HUES48 (cell line): ENCODE measurements around the gene CD300H.

ENCODE experiments used
- H3K27ac ChIP-seq: one replicate; pipeline ENCODE4 v1.7.0; 2013; ENCODE audit warnings: low read depth, low read length, inconsistent platforms
- H3K27me3 ChIP-seq: 2 replicates; pipeline ENCODE4 v1.6.1; 2013; ENCODE audit warnings: mild to moderate bottlenecking, low read length; ENCODE audit not compliant: control insufficient read depth, insufficient read depth
- H3K36me3 ChIP-seq: 2 replicates; pipeline ENCODE4 v1.6.1; 2013; ENCODE audit warnings: low read length; ENCODE audit not compliant: control insufficient read depth, insufficient read depth
- H3K4me1 ChIP-seq: 2 replicates; pipeline ENCODE4 v1.6.1; 2013; ENCODE audit warnings: mild to moderate bottlenecking, low read length; ENCODE audit not compliant: control insufficient read depth, insufficient read depth
- H3K4me3 ChIP-seq: 2 replicates; pipeline ENCODE4 v1.5.1; 2013; ENCODE audit warnings: mild to moderate bottlenecking, low read depth, low read length
- H3K9ac ChIP-seq: 2 replicates; pipeline ENCODE4 v1.6.1; 2013; ENCODE audit warnings: mild to moderate bottlenecking, low read depth, low read length, moderate library complexity
- H3K9me3 ChIP-seq: 2 replicates; pipeline ENCODE4 v1.6.1; 2013; ENCODE audit warnings: low read length; ENCODE audit not compliant: control insufficient read depth, insufficient read depth

CD300H gene

GRCh38 chr17:74549343-74549742 is 18.0 kb downstream of the CD300H start:
- H3K36me3 ChIP-seq, result no peaks in the 10 kb centered on the region
- no peak overlapping the region for H3K4me3 ChIP-seq
- H3K27me3 ChIP-seq, result no peaks in the 10 kb centered on the region
- H3K27ac ChIP-seq, result no peak overlapping the region
- H3K9me3 ChIP-seq, result no peaks in the 10 kb centered on the region
- H3K9ac ChIP-seq, result no peak overlapping the region
- no peaks in the 10 kb centered on the region for H3K4me1 ChIP-seq

- H3K4me3 ChIP-seq, result no peak overlapping the region
- H3K9me3 ChIP-seq, result no peaks in the 10 kb centered on the region
- no peaks in the 10 kb centered on the region for H3K36me3 ChIP-seq
- H3K27me3 ChIP-seq, result no peaks in the 10 kb centered on the region
- H3K27ac ChIP-seq, result no peak overlapping the region
- no peaks in the 10 kb centered on the region for H3K4me1 ChIP-seq
- H3K9ac ChIP-seq, result no peak overlapping the region
Observed at GRCh38 chr17:74547736-74548135, 19.6 kb downstream of the CD300H start.

GRCh38 chr17:74547264-74547663 is 20.0 kb downstream of the CD300H start:
- no peaks in the 10 kb centered on the region for H3K9me3 ChIP-seq
- no peaks in the 10 kb centered on the region for H3K27me3 ChIP-seq
- no peak overlapping the region for H3K4me3 ChIP-seq
- H3K4me1 ChIP-seq, result no peaks in the 10 kb centered on the region
- no peaks in the 10 kb centered on the region for H3K36me3 ChIP-seq
- H3K27ac ChIP-seq, result no peak overlapping the region
- H3K9ac ChIP-seq, result no peak overlapping the region

GRCh38 chr17:74546586-74546985 is 20.7 kb downstream of the CD300H start:
- no peaks in the 10 kb centered on the region for H3K9me3 ChIP-seq
- no peaks in the 10 kb centered on the region for H3K4me1 ChIP-seq
- no peak overlapping the region for H3K4me3 ChIP-seq
- H3K36me3 ChIP-seq, result no peaks in the 10 kb centered on the region
- H3K9ac ChIP-seq, result no peak overlapping the region
- H3K27ac ChIP-seq, result no peak overlapping the region
- no peaks in the 10 kb centered on the region for H3K27me3 ChIP-seq

- Histone ChIP-seq H3K9ac (no peak within 1 kb of the TSS), H3K27me3 (no peaks in the 10 kb centered on the region), H3K9me3 (no peaks in the 10 kb centered on the region)
Observed at GRCh38 chr17:74545843-74546230, 21.5 kb downstream of the CD300H start, which contains the start of gene CD300C. Gene CD300C (minus strand): TSS chr17:74546115. CDS start chr17:74545782, 333 bp downstream.

GRCh38 chr17:74544991-74545842 is 22.1 kb downstream of the CD300H start:
- no peaks in the 10 kb centered on the region for H3K36me3 ChIP-seq
- no peaks in the 10 kb centered on the region for H3K9me3 ChIP-seq
- no peaks in the 10 kb centered on the region for H3K27me3 ChIP-seq
- no peak overlapping the region for H3K4me3 ChIP-seq
- H3K4me1 ChIP-seq, result no peaks in the 10 kb centered on the region
- no peak overlapping the region for H3K9ac ChIP-seq
- no peak overlapping the region for H3K27ac ChIP-seq

More at GRCh38 chr17:74545843-74546230, 21.5 kb downstream of the CD300H start, which contains the start of gene CD300C:
- H3K4me3 ChIP-seq, result no peak within 1 kb of the TSS
- H3K4me1 ChIP-seq, result no peaks in the 10 kb centered on the region
- H3K36me3 ChIP-seq, result no peaks in the 10 kb centered on the region
- no peak within 1 kb of the TSS for H3K27ac ChIP-seq

- Histone ChIP-seq H3K9ac (no peak overlapping the region), H3K4me3 (no peak overlapping the region), H3K4me1 (no peaks in the 10 kb centered on the region), H3K9me3 (no peaks in the 10 kb centered on the region), H3K36me3 (no peaks in the 10 kb centered on the region), H3K27ac (no peak overlapping the region), H3K27me3 (no peaks in the 10 kb centered on the region)
Observed at GRCh38 chr17:74543891-74544760, 23.2 kb downstream of the CD300H start.

GRCh38 chr17:74543406-74543805 is 23.9 kb downstream of the CD300H start:
- Histone ChIP-seq H3K27ac (no peak overlapping the region), H3K36me3 (no peaks in the 10 kb centered on the region), H3K9me3 (no peaks in the 10 kb centered on the region), H3K4me3 (no peak overlapping the region), H3K9ac (no peak overlapping the region), H3K27me3 (no peaks in the 10 kb centered on the region), H3K4me1 (no peaks in the 10 kb centered on the region)

- Histone ChIP-seq H3K36me3 (no peaks in the 10 kb centered on the region), H3K4me3 (no peak overlapping the region), H3K27ac (no peak overlapping the region), H3K9me3 (no peaks in the 10 kb centered on the region), H3K4me1 (no peaks in the 10 kb centered on the region), H3K27me3 (no peaks in the 10 kb centered on the region), H3K9ac (no peak overlapping the region)
Observed at GRCh38 chr17:74542727-74543383, 24.5 kb downstream of the CD300H start.

GRCh38 chr17:74542166-74542565 is 25.1 kb downstream of the CD300H start:
- no peaks in the 10 kb centered on the region for H3K9me3 ChIP-seq
- no peaks in the 10 kb centered on the region for H3K27me3 ChIP-seq
- no peak overlapping the region for H3K9ac ChIP-seq
- H3K4me1 ChIP-seq, result no peaks in the 10 kb centered on the region
- H3K4me3 ChIP-seq, result no peak overlapping the region
- H3K27ac ChIP-seq, result no peak overlapping the region
- no peaks in the 10 kb centered on the region for H3K36me3 ChIP-seq
